Dedifferentiated amniotic fluid mesenchymal stem cell (primary cell): ENCODE data around the gene STK40.

Source experiments
- DNase-seq: peaks from one replicate; pipeline ENCODE4 v3.0.0-alpha.2; 2016; ENCODE audit errors: extremely low spot score

STK40 gene

DNA sequence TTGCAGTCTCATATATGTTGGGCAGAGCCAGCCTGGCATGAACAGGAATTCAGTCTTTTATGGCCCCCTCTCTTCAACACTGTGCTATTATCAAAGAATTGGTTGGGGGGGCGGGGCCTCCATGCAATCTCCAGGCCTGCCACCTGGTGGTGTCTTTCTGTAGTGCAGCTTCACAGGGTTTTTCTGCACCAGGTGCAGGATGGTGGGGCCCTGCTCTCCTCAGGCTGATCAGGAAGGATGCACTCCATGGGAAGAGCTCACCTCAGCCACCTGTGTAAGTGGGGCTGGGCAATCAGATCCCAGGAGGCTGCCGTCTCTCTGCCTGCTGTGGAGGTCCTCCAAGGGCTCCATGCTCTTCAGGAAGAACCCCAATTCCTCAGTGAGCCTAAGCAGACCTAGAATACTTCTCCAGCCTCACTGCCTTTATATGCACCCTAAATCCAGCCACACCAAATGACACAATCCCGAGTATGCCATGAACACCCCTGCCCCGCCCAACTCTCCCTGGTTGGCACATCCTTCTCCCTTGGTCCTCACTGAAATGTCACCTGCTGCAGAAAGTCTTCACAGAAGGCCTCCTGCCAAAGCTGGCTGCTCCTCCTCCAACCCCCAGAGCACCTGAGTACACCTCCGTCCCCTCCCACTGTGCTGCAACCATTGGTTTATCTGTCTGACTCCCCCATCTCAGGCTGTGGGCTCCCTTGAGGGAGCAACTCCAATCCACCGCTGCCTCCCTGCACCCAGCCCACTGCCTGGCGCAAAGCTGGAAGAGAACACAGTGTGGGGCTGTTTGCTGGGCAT is 16.5 kb downstream of the STK40 start:
- DNase-seq = peak; percentile 67

DNA sequence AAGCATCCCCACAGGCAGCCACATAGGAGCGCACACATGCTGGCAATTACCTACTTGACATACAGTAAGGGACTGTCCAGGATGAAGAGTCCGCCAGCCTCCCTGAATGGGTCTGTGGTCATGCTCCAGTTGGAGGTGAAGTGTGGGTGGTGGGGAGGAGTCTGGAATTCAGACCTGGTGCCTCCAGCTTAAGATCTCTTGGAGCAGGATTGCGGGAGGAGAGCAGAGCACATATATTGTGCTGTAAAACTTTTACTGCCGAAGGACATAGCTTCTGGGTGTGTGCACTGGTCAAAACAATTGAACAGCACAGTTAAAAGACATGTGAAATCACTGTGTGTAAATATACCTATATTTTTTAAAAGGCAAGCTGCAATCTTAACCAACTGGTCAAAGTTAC is 17.9 kb downstream of the STK40 start:
- no peak for DNase-seq

DNA sequence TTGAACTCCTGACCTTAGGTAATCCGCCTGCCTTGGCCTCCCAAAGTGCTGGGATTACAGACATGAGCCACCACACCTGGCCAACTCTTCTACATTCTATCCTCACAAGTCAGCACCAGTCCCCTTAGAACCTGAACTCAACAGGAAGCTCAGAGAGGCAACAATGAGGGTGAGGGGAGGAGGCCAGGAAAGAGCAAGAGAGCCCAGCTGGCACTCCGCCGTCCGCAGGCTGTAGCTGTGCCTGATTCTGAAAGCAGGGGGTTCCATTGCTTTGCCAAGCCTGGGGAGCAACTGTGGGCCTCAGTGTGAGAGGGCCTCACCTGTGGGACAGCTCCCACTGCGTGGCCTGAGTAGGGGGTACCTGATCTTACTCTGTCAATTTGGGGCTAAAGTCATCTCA is 18.7 kb downstream of the STK40 start:
- DNase-seq = no peak

DNA sequence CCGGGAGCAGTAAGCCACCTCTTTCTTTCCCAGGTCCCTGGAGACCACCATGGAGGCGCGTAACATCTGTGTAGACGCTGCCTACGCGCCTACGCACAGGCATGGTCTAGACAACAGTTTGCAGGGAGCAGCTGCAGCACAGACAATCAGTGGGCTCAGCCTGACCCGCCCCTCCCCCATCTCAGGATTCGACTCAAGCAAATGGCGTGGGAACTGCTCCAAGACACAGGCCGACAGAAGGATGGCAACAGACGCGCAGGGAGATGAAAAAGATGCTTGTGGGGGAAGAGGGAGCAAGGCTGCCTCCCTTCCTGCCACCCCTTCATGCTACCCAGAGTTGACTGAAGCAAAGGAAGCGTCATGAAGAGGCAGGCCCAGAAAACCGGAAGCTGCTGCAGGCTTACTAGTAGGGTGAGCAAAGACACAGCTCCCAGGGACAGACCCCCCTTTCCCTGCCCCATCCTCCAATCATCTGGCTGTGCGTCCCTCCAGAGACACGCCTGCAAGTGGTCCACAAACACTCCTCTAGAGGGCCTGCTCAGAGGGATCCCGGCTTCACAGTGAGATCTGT is 19.5 kb downstream of the STK40 start:
- no peak for DNase-seq

DNA sequence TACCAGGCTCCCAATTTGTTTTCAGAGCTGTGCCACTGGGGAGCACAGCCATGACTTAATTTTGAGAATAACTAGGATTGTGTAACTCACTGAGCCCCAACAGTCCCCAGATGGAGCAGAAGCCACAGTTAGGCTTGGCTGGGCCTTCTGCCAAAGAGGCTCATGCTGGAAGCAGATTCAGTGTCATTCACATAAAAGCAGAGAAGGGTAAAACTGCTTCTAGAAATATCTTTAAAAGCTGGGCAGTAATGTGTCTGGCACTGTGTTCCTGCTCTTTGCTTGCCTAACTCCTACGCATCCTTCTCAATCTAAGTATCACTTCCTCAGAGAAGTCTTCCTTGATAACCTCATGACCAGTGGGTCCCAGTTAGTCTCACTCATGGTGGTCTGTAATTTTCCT is 20.3 kb downstream of the STK40 start:
- no peak for DNase-seq

DNA sequence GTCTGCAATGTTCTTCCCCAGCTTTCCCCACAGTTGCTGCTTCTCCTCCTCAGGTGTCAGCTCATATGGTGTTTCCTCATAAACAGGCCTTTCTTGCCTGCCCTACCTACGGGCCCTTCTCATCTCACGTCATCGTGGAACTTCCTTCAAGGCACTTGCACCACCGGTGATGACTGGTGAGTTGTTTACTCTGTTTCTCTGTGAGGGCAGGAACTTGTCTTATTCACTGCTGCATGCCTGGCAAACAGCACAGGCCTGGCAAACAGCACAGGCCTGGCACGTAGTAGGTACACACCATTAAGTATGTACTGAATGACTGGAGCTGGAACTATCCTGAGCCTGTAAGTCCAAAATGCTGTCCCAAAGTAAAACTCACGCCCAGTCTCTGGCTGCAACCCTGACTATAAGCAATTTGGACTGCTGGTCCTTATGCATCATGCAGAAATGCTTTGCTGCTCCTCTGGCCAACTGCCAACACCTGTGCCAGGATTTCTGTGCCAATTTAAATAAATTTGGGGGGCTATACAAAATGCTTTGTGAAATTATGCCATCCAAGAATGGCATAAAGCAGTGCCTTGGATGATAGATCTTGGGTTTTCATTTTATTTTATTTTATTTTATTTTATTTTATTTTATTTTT is 25.7 kb downstream of the STK40 start:
- no peak for DNase-seq

DNA sequence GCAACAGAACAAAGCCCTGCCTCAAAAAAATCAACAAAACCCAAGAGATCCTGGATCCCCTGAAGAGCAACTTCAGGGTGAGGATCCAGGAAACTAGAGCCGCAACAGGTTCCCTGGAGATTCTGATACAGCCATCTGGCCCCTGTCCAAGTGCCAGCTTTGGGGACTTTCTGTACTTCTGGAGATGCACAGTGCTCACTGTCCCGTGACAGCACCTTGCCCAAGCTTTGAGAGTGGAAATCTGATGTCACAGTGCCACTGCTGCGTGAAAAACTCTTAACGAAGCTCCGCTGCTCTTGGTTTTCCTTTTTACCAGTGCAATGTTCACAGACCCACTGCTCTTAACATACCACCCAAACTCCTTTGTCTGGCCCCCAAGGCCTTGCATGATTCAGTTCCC is 26.3 kb downstream of the STK40 start:
- DNase-seq = no peak

DNA sequence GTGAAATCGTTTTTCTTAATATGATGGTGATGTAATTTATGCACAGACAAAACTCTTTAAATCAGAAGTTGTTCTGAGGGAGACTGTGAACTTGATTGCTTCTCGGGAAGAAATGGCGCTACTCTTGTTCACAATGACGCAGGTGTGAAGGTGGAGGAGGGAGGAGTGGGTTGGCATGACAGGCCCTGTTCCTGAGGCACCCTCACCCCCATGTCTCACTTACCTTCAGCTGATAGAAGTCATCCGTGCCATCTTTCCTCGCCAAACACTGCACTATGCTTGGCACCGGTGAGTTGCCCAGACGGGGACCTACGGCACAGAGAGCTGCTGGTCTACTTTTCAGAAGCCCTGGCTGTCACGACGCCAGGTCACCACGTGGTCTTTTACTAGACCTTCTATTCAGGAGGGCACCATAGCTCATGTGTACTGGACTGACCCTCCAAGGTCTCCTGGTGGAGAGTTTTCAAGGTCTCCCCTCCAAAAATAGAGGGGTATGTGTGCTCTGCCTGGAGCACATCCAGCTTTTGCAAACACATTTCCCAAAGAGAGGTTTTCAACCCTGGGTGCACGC is 27.1 kb downstream of the STK40 start:
- no peak for DNase-seq

DNA sequence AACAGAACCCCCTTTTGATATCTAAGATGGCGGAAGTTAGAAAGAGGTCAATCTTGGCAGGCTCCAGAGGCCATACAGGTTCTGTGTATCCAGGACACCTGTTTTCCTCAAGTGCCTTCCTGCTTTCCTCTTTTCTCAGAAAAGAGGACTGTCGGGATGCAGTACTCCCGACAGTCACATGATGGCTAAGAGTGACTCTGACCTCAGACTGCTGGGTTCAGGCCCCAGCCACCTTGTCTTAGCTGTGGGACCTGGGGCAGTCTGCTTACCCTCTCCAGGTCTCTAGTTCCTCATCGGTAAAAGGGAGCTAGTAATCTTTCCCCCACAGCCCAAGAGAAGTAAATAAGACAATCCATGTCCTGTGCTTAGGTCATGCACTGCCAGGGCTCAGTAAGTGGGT is 29.9 kb downstream of the STK40 start:
- DNase-seq = no peak

DNA sequence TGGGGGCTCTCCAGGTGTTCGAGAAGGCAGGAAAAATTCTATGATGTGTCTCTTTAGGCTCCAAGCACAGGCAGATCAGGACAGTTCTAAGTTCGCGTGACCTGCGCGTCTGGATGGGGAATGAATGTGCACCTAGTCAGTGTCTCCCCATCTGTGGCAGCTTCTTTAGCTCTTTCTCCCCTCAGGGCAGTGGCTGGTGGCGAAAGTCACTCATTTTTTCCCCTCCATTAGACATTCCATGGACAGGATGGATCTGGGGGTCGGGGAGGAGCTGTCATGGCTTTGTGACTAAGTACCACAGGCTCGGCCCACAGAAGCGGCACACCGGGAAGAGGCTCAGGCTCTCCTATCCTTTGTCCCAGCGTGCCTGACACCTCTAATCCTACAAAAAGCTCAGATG is 31.2 kb downstream of the STK40 start:
- DNase-seq = no peak

DNA sequence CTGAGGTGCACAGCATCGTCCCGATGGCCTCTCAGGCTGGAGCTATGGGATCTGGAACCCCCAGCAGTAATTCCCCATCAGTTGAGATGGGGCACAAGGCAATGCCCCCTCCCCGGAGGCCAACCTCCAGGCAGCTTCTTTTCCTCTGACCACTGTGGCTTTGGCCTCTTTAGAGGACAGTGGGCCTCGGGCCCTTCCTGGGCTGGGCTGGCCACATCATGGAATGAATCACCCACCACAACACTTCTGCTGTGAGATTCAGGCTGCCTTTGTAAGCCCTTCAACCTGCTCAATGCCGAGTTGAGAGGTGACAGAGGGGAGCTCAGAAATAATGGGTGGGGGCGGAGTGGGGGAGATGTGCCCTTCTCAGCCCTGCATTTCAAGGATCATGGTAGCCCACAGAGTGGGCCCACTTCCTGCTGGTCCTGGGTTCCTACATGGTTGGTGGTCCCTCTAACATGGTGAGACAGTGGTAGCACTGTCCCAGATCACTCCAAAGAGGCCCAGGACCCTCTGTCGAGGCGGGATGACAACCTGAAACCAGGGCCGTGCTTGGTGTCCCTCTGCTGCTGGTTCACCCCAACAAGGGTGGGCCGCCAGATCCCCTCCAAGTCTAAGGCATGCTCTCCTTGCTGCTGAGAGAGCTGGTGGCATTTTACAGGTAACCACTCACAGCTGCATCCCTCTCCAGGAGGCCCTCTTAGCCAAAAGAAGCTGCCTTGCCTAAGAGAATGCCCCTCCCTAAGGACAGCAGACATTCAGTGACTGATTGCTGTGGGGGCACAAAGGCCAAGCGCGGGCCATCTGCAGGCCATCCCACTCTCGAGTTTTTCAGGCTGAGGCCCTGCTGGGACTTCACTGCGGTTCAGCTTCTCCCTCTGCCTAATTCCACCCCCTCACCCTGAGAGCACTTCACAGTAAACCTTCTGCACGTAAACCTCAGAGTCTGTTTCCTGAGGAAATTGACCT is 32.5 kb downstream of the STK40 start:
- DNase-seq = peak; percentile 16

DNA sequence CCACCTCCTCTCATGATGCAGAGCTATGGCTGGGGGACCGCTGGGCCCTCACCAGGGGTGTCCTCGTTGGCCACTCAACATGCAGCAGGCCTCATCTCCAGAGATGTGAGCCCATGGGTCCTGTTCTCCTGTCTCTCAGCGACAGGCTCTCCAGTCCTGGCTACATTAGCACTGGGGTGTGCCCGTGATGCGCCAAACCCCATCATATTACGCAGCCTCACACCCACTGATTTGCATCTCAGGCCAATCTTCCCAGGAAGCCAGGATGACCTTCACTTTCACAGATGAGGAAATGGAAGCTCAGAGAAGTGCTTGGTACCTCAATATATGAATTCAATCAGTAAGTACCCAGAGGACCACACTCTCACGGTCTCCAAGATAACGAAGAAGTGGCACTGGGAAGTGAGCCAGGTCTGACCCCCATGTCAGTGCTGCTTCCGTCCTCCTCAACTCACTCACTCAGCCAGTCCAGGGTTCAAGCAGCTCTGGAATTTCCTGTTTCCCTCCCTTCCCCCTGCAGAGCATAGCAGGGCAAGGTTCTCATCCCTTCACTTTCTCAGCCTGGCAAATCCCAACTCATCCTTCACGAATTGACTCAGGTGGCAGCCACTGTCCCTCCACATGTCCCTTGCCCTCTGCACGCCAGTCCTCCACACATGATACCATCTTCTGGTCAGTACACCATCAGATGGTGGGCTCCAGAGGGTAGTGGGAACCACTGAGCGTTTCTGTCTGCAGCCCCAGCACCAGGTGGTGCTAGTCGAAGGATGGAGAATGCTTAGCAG is 33.4 kb downstream of the STK40 start:
- DNase-seq = no peak

DNA sequence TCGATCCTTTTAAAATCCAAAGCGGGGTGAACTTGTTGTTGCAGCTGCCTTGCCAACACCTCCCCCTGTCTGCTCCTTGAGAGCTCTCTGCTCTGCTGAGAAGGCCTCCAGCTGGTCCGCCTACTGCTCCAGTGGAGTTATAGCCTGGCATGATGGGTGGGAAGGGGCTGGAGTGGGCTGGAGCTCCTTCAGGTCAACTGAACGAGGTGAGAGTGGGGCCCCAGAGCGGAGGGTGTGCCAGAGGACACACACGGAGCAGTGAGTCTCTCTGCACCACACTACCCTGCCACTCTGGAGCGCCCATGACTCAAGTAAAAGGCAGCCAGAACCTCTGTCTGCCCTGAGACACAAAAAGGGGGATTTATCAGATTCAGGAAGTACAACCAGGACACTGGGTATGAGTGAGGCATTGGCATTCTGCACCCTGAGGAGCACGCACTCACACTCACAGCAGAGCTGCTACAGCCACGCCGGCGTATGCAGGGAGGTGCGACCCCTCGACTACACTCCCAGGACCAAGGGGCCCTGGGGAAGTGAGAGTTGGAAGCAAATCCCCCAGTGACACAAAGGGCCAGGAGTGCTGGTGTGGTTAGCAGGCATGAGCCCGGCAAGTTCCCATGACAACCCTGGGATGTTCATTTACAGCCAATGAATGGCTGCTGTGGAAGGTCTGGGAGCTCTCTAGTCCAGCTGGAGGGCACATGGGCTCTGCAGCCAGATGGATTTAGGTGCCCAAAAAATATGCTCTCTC is 34.3 kb downstream of the STK40 start:
- DNase-seq = peak; percentile 66

DNA sequence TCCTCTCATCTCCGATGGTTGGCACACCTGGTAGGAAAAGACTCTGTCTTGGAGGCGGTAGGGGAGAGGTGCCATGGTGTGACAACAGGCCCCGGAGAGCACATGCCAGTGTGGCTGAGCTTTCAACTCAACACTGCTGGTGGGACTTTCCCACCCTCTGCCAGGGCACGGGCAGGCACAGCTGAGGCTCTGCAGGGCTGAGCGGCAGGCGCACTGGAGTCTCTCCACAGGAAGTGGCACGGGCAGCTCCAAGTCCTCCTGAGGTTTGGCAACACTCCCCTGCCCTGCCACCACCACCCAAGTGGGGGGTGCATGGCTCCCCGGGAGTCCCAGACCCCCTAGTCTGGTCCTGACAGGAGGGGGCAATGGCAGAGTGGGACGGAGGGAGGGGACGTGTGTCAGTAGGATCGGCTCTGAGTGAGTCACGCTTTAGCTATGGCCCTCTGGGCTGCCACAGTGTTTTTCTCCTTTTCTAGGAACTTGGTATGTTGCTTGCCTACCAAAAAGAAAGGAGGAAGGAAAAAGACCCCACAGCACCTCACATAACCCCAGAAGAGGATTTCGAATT is 35.0 kb downstream of the STK40 start:
- peak; percentile 84 for DNase-seq

DNA sequence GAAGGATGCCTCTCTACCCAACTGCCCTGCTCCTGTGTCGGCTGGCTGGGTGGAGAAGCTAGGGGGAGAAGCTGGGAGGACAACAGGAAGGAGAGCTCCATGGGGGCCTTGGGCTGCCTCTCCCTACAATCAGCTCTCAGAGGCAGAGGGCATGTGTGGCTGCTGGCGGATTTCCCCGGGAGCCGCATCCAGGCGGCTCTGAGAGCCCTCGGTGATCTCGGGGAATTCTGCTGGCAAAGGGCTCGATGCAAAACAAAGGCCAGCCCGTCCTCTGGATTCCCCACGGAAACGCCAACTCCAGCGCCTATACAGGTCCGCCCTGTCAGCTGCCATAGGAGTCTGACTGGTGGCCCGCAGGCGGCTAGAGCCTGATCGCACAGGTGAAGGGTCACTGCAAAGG is 35.9 kb downstream of the STK40 start:
- DNase-seq = no peak

DNA sequence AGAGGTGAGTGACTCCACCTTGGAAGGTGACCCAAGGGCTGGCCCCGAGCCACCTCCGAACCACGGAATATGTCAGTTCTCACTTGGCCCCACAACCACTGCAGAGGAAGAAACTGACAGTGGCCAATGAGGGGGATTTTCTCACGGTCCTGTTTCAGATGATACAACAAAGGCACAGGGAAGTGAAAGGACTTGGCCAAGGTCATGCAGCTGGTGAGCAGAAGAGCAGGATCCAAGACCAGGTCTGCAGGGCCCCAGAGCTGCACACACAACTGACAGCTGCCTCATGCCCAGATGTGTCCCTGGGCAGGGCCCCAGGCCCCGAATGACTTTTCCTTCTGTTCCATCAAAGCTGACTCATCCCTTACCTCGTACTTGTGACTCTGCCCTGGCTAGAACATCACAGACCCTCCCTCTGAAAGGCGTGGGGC is 36.5 kb downstream of the STK40 start:
- no peak for DNase-seq

DNA sequence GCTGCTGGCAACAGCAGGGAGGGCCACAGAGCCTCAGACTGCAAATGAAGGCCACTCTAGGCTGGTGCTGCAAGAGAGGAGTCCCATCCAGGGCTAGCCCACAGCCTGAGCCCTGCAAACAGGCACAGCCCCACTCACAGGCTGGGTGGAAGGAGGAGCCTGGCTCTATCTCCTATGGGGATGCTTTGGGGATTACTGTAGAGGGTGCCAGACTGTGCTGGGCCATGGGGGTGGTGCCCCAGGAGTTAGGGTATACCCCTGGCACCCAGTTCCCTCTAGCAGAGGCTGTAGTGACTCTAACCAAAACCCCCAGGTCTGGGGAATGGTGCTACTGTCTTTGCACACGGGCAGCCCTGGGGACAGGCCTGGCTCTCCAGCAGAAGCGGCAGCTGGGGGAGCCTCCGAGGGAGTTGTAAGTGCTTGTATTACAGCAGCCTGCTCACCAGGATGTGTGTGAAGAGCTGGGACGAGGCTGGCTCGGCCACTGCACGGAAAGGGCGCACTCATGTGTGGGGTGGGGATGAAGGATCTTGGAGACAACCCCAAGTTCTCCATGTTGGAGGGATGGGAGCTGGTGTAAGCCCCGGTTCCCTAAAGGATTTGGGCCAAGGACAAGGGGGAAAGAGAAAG is 38.9 kb downstream of the STK40 start:
- DNase-seq = no peak

DNA sequence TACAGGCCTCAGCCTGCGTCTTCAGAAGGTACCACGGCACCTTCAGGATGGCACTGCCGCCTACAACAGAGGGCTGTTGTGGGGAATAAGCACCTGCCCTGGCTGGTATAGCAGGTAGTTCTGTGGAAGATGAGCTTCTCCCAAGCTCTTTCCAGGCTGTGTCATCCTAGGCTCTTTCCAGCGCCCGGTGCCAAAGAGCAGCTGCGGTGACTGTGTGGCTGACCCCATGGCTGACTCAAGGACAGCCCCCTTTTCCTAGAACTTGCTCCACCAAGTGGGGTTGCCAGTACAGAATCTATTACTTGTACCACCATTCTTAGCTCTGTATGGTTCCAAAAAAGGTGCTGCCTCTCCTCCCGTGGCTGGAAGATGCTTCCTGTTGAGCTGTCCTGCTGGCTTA is 40.4 kb downstream of the STK40 start:
- no peak for DNase-seq

DNA sequence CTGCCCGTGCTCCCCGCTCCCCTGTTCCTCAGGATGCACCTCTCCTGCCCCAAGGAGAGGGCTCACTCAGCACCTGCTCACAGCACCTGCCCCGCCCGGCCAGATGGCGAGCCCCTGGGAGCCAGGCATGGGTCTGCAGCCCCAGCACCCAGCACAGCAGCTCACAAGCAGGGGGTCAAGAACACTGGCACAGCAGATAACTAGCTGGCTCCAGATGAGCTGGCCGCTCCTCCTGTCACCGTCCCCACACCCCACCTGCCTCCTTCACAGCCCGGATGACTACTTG is 41.4 kb downstream of the STK40 start:
- no peak for DNase-seq
